ENCODE data around the gene FBXO22. TPM values are rescaled to one million over a fixed set of nuclear protein-coding genes. Genes with fewer than 3 reads are reported as not detected.

FBXO22 gene
- polyA plus RNA-seq, 1 donor (not counting 4 experiments of a cell fraction or from before 2014, with no cell fraction given): 68.5 TPM

DNA sequence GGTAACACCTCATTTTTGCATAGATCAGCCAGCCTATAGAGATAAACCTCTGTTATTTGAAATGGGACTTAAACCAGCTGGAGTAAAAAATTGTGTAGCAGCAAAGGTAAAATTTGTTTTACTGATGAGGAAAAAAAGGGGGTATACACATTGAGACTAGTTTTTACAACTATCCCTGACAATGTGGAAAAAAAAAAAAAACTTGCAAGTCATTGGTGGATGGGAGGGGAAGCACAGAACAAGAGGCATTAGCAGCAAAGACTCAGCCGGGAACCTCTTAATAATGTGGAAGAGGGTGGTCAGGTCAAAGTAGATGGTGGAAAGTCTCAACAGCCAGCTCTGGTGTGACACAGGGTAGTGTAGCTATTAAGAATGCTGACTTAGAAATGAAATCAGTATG is 14.5 kb downstream of the FBXO22 start:
- H3K4me1 ChIP-seq (ENCODE audit: control insufficient read depth, extremely low read depth, insufficient read depth, low read length): peaks cover 13% of the 10 kb centered on the region
- no peak overlapping the region for H3K9ac ChIP-seq (ENCODE audit: control insufficient read depth, extremely low read depth, insufficient read depth, low read length)
- H3K36me3 ChIP-seq (ENCODE audit: control insufficient read depth in 2 of 2, extremely low read depth in 1 of 2, insufficient read depth in 2 of 2, low read length in 2 of 2): peaks cover 13 to 40% of the 10 kb centered on the region in 2 experiments
- H4K20me1 ChIP-seq (ENCODE audit: control insufficient read depth, extremely low read depth, insufficient read depth, low read length): peaks cover 6% of the 10 kb centered on the region
- H3K27me3 ChIP-seq (ENCODE audit: control insufficient read depth, extremely low read depth, insufficient read depth, low read length): no peaks in the 10 kb centered on the region
- no peak for TF ChIP-seq EZH2 (IDR thresholded peaks at IDR 0.05; ENCODE audit: low read length)
- TF ChIP-seq, protein P1, sequence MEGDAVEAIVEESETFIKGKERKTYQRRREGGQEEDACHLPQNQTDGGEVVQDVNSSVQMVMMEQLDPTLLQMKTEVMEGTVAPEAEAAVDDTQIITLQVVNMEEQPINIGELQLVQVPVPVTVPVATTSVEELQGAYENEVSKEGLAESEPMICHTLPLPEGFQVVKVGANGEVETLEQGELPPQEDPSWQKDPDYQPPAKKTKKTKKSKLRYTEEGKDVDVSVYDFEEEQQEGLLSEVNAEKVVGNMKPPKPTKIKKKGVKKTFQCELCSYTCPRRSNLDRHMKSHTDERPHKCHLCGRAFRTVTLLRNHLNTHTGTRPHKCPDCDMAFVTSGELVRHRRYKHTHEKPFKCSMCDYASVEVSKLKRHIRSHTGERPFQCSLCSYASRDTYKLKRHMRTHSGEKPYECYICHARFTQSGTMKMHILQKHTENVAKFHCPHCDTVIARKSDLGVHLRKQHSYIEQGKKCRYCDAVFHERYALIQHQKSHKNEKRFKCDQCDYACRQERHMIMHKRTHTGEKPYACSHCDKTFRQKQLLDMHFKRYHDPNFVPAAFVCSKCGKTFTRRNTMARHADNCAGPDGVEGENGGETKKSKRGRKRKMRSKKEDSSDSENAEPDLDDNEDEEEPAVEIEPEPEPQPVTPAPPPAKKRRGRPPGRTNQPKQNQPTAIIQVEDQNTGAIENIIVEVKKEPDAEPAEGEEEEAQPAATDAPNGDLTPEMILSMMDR (optimal IDR thresholded peaks at IDR 0.05 in 1 of 3, IDR thresholded peaks at IDR 0.05 in 1 of 3, conservative IDR thresholded peaks at IDR 0.05 in 1 of 3; ENCODE audit: extremely low read depth in 1 of 3, insufficient read depth in 2 of 3, low read length in 3 of 3): no peak
- H3K4me3 ChIP-seq (ENCODE audit: control insufficient read depth in 2 of 3, extremely low read depth in 1 of 3, insufficient read depth in 2 of 3, low read depth in 1 of 3, low read length in 3 of 3): no peak overlapping the region
- dilution Hi-C loops (cut with MboI; ENCODE audit: extremely low pct_ligation_motif_present, low sequenced_read_pairs): no loop called here
- no peak overlapping the region for H2AFZ ChIP-seq (ENCODE audit: control insufficient read depth, low read length)
- no peak for FAIRE-seq
- H3K9me1 ChIP-seq (ENCODE audit: control insufficient read depth, extremely low read depth, insufficient read depth, low read length): peaks cover 7% of the 10 kb centered on the region
- H3K9me3 ChIP-seq (ENCODE audit: control insufficient read depth, low read depth, low read length): no peaks in the 10 kb centered on the region
- H3K79me2 ChIP-seq (ENCODE audit: control insufficient read depth, insufficient read depth, low read length): peaks cover 59% of the 10 kb centered on the region
- DNase-seq (ENCODE audit: low read depth, low spot score): no peak
- no peak overlapping the region for H3K27ac ChIP-seq (ENCODE audit: control insufficient read depth, insufficient read depth, low read length)
- H3K4me2 ChIP-seq (ENCODE audit: control insufficient read depth, extremely low read depth, insufficient read depth, low read depth, low read length): no peak overlapping the region

DNA sequence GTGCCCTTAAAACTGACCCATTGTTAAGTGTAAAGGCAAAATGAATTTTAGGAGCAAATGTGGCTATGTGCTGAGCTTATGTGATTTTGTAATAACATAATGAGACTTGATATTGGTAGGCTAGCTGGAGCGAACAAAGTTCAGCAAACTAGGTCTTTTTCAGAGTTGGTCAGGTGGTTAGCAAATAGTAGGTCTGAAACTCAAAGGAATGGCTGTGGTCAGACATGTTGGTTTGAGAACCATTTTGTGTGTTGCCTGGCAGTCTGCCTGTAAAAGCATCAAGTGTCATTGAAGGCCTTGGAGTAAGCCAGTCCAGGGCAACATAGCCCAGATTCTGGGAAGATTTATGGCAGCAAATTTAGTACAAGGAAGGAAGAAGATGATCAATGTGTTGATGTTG is 16.4 kb downstream of the FBXO22 start:
- peaks cover 7% of the 10 kb centered on the region for H3K9me1 ChIP-seq (ENCODE audit: control insufficient read depth, extremely low read depth, insufficient read depth, low read length)
- H3K27ac ChIP-seq (ENCODE audit: control insufficient read depth, insufficient read depth, low read length): no peak overlapping the region
- H3K36me3 ChIP-seq (ENCODE audit: control insufficient read depth in 2 of 2, extremely low read depth in 1 of 2, insufficient read depth in 2 of 2, low read length in 2 of 2): peaks cover 6 to 32% of the 10 kb centered on the region in 2 experiments
- no peak overlapping the region for H2AFZ ChIP-seq (ENCODE audit: control insufficient read depth, low read length)
- H3K4me1 ChIP-seq (ENCODE audit: control insufficient read depth, extremely low read depth, insufficient read depth, low read length): peaks cover 28% of the 10 kb centered on the region
- TF ChIP-seq, protein P1 (optimal IDR thresholded peaks at IDR 0.05 in 1 of 3, IDR thresholded peaks at IDR 0.05 in 1 of 3, conservative IDR thresholded peaks at IDR 0.05 in 1 of 3; ENCODE audit: extremely low read depth in 1 of 3, insufficient read depth in 2 of 3, low read length in 3 of 3): no peak
- TF ChIP-seq EZH2 (IDR thresholded peaks at IDR 0.05; ENCODE audit: low read length): no peak
- no peak overlapping the region for H3K9ac ChIP-seq (ENCODE audit: control insufficient read depth, extremely low read depth, insufficient read depth, low read length)
- H3K79me2 ChIP-seq (ENCODE audit: control insufficient read depth, insufficient read depth, low read length): peaks cover 59% of the 10 kb centered on the region
- dilution Hi-C loops (cut with MboI; ENCODE audit: extremely low pct_ligation_motif_present, low sequenced_read_pairs): no loop called here
- no peaks in the 10 kb centered on the region for H3K9me3 ChIP-seq (ENCODE audit: control insufficient read depth, low read depth, low read length)
- H3K4me3 ChIP-seq (ENCODE audit: control insufficient read depth in 2 of 3, extremely low read depth in 1 of 3, insufficient read depth in 2 of 3, low read depth in 1 of 3, low read length in 3 of 3): no peak overlapping the region
- DNase-seq (ENCODE audit: low read depth, low spot score) (no peak), FAIRE-seq (no peak)
- H3K27me3 ChIP-seq (ENCODE audit: control insufficient read depth, extremely low read depth, insufficient read depth, low read length): no peaks in the 10 kb centered on the region
- peaks cover 6% of the 10 kb centered on the region for H4K20me1 ChIP-seq (ENCODE audit: control insufficient read depth, extremely low read depth, insufficient read depth, low read length)
- no peak overlapping the region for H3K4me2 ChIP-seq (ENCODE audit: control insufficient read depth, extremely low read depth, insufficient read depth, low read depth, low read length)

All from keratinocyte (primary cell).